Measurements from ENCODE around the gene FAM3D.

Gene FAM3D

DNA sequence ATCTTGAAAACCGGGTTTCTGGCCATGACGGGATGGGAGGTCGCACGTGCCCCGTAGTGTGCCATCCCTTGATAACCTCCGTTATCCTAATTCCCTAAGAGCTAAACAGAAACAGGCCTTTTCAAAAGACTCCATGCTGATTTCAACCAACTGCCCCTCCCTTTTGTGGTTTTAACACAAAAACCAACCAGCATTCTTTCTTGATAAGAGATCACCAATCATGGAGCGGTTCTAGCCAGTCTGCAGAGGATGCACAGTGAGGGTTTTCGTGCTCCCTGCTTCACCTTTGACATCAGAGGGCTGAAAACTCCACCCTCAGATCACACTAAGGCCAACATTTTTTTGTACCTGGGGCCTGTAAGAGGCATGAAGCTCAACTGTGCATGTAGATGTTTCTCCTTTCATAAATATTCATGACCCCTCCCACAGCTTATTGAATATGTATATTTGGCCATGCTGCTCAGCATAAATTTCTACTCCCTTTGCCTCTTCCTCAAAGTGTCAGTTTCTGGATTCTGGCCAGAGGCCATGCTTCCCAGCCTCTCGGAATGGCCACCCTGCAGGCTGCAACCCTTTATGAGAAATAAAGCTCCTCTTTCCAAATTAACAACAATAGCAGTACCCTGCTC lies 41.3 kb downstream of the FAM3D start:
- DNase-seq = no peak

- no peak for DNase-seq
These were observed 42.0 kb downstream of the FAM3D start for GRCh38 chr3:58624550-58624949.

DNA sequence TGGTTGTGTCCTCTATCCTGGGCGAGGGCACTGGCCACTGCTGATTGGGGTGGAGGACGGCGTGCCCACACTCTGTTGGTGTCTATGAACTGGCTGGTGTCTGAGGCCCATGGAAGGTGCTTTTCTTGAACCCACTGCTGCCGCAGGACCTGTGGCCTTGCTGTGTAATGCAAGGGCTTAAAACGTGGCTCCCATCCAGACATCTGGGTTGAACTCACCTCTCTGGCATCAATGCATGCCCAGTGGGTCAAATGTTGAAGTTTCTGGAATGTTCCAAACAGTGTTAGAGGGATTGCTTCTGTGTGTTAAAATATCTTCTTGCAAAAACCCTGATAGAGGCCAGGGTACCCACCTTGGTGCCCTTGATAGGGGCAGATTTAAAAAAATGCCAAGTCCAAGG lies 42.6 kb downstream of the FAM3D start:
- DNase-seq = no peak

- no peak for DNase-seq
These were observed 43.1 kb downstream of the FAM3D start for GRCh38 chr3:58623478-58623877.

DNA sequence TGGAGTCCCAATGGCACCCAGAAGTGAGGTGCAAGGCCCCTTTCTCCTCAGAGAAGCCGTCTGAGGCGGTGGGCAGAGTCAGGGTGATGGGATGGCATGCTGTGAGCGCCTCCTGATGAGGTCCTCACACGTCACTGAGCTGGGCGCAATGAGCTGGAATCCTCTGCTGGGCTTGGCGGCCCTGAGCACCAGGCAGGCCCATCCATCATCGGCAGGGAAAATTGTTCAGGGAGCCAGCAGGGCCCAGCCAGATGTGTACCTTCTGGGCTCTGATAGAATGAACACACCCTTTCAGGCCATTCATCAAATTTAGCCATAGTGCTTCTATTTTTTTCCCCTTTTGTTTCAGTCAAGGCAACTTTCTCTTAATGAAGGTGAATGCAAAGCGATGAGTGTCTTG lies 43.7 kb downstream of the FAM3D start:
- no peak for DNase-seq

GRCh38 chr3:58622436-58622835 lies 44.1 kb downstream of the FAM3D start:
- no peak for DNase-seq

GRCh38 chr3:58621086-58621830 lies 45.3 kb downstream of the FAM3D start:
- DNase-seq = no peak

GRCh38 chr3:58620421-58620820 lies 46.2 kb downstream of the FAM3D start:
- DNase-seq = no peak

DNA sequence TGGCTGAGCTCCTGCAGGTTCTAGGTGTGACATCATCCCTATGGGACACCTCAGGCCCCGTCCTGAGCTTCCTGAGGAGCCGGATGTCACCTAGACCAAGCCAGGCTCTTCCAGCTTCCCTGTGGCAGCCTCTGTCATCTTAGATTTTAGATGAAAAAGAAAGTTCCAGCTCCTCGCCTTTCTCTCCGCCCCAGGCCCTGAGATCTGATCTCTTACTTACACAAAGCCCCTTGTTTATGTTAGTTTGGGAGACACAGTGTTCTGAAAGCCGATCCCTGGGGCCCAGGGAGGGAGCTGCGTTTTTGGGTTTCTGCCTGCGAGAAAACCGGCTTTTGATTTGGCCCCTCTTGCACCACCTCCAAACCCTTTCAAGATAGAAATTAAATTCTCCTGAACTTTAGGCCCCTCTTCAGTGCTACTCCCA lies 49.2 kb downstream of the FAM3D start:
- no peak for DNase-seq

DNA sequence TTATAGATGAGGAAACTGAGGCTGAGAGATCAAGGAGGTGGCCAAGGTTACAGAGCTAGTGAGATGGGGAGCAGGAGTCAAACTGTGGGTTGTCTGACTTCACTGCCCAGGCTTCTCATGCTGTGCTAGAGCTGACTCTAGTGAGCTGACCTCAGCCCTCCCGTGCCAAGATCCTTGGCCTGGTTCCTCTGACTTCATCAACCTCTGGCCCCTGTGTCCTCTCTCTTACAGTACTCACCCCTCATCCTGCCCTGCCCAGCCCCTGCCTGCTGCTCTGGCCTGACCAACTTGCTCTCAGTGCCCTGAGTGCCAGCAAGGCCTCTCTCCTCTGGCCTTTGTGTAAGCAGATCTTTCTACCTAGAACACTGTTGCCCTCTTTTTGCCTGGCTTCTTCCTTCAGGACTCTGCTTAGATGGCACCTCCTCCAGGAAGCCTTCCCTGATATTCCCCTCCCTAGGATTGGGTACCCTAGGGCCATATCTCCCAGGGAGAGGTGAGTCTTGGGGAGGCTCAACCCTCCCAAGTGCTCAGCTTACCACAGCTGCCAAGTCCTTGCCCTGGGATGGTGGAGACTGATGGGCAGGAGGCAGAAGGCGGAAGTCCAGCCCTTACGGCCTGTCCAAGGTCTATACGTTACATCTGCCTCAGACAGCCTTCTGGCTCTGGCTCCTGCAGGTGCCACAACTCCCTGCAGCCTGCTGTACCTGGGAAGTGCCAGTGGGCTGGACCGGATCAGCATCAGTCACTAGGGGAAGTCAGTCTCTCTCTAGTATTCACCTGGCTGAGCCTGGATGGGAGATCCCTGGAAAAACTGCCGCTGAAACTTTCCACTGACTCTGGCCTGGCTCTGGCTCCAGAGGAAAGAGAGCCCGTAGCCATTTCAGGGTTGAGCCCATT lies 53.1 kb downstream of the FAM3D start:
- DNase-seq = no peak

DNA sequence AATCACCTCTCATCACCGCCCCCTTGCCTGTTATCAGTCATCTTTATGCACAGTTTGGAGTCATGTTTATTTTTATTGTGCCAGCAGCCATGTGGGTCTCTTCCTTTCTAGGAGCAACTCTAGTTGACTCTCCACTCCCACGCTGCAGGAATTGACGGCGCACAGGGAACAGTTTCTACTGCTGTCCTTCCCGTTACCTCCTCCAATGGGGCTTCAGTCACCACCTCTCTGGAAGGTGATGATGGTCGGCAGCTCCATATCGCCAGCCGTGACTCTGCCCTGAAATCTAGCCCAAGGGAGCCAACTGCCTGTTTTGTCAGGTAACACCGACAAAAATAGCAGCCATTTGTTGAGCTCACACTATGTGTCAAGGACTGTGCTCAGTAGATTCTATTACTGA lies 53.7 kb downstream of the FAM3D start:
- no peak for DNase-seq

DNA sequence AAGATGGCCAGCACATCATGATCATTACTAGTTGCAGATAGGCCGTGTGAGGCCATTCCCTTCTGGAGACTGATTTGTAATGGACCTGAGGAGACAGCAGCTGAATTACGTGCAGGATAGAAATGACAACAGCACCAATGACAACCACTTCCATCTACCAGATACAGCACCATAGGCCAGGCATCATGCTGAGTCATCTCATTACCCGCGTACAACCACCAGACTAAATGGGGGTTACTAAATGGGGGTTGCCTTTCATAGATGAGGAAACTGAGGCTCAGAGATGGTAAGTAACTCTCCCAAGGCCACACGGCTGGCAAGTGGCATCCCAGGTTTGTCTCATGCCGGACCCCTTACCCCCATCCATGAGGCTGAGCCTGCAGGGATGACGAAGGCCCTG lies 56.6 kb downstream of the FAM3D start:
- no peak for DNase-seq

DNA sequence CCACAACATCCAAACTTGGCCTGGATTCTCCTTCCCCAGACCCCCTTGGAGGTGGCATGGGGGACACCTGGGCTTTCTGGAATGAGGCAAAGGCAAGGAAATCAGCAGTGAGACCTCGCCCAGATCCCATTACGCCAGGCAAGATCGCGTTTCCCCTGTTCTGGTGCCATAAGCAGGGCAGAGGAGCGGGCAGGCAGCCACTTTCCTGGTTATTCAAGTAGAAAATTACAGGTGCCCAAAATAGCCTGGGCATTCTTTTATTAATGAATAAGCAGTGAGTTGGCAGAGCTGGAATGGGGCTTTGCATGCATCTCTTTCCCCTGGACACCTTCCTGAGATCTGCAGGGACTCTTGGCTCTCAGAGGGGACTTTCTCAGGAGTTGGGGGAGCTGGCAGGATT lies 57.9 kb downstream of the FAM3D start:
- no peak for DNase-seq

GRCh38 chr3:58607816-58608215 lies 58.8 kb downstream of the FAM3D start:
- DNase-seq = no peak

- no peak for DNase-seq
These were observed 59.9 kb downstream of the FAM3D start for GRCh38 chr3:58606693-58607092.

- DNase-seq = no peak
These were observed 62.5 kb downstream of the FAM3D start for GRCh38 chr3:58604031-58604430.

GRCh38 chr3:58603606-58604005 lies 63.0 kb downstream of the FAM3D start:
- DNase-seq = no peak

DNA sequence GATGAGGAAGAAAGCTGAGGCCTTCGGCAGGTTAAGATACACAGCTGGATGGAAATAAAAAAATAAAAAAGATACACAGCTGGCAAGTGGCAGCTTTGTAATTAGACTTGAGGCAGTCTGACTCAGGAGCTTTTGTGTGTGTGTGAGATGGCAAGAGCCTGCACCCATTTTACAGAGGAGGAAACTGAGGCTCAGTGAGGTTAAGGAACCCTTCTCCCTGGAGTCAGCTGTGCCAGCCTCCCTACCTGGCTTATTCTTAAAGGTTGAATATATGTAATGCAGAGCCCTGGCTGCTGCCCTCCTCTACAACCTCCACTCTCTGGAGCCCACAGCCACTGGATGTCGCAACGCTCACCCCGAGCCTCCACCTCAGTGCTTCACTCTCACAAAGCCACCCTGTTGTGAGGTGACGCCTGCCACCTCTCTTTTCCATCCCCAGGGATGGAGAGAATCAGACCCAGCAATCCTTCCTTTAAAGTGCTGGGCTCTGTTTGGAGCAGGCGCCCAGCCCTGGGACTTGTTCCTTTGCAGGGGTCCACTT lies 68.7 kb downstream of the FAM3D start:
- DNase-seq = no peak

DNA sequence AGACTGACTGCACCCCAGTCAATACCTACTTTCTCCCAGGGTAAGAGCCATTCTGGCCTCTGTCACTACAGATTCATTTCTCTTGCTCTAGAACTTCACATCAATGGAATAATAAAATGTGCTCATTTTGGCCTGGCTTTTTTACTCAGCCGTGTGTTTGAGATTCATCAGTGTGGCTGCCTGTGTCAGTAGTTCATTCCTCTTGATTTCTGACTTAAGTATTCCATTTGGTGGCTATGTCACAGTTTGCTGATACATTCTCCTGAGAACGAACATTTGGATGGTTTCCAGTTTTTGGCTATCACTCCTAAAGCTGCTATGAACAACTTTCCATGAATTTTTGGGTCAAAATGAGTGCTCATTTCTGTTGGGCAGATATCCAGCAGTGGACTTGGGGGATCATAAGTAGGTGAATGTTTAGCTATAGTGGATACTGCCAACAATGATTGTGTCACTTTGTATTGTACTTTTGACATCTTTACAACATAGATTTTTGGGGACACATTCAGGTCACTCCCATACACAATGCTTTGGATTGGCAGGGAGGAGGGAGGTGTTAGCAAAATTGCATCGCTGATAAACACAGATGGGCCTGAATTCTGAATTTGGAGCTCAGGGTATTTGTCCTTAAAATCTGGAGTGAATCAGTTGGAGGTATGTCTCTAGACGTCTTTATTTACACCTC lies 69.6 kb downstream of the FAM3D start:
- no peak for DNase-seq

DNA sequence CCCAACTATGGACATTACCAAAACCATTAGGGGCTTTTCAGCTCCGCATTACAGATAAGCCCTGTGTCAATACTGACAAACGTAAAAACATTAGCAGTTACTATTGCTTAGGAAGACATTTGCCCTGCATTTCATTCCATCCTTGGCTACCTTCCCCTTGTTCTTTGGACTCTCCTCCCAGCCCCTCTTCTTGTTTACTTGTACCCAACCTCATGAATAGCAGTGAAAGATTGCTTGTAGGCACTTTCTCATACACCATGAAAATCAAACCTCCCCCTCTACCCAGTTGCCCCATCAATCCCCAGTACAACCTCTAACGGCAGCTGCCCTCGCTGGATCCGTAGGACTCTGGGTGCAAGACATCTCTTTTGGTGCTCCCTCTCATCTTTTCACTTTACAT lies 72.5 kb downstream of the FAM3D start:
- DNase-seq = no peak

DNA sequence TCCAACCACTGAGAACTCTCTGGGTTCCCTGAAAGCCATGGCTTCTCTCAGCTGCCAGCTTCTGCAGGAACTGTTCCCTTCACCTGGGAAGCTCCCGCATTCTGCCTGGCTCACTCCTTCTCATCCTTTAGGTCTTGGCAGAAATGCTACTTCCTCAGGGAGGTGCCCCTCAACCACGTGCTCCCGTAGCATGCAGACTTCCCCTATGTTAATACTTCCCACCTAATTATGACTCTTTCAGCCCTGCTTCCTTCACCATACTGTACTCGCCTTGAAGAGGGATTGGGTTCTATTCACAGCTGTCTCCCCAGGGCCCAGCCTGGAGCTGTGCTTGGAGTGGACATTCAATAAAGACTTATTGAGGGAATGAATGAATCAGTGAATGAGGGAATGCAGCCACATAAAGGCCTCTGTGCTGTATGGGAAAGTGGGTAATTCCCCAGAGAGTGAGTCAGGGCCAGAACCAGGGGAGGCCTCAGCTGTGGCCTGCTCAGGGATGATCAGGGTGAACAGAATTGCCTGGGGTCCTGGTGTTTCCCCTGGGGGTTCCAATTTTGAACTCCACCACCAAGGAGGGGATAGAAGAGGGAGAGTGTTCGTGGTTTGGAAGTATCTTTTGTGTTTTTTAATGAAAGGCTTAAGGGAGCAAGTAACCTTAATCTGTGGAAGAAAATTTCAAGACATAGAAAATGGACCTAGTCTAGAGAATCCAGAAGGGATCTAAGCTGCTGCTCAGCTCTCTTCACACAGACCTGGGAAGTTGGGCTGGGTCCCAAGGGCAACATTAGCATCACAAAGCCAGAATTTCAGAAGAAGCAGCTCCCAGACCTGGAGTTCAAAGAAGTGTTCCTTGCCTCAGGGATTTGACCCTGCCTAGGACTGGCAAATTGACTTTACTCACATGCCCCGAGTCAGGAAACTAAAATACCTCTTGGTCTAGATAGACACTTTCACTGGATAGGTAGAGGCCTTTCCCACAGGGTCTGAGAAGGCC lies 74.8 kb downstream of the FAM3D start:
- DNase-seq = no peak
